Measurements from ENCODE around the gene LTO1.

- no peak for TF ChIP-seq CTCF (IDR thresholded peaks at IDR 0.05)
- no peak for TF ChIP-seq POLR2A (IDR thresholded peaks at IDR 0.05)
These were observed 35.3 kb downstream of the LTO1 start for GRCh38 chr11:69639831-69640230.

Data from esophagus squamous epithelium (tissue), 4 donors.